Osteocyte (in vitro differentiated cells): ENCODE results near the gene CELSR2. TPM values are rescaled to one million over a fixed set of nuclear protein-coding genes. Genes with fewer than 3 reads are reported as not detected.

ENCODE experiments used
- DNase-seq: peaks from one replicate; pipeline ENCODE4 v3.0.0; 2021; ENCODE audit warnings: mixed read lengths; ENCODE audit not compliant: unreplicated experiment; ENCODE audit errors: extremely low spot score
- H3K27ac Mint-ChIP-seq: one replicate; pipeline ENCODE4 v1.8.0; 2021; ENCODE audit warnings: mild to moderate bottlenecking, mixed read lengths; ENCODE audit not compliant: unreplicated experiment
- H3K27me3 Mint-ChIP-seq: one replicate; pipeline ENCODE4 v1.8.0; 2021; ENCODE audit warnings: mixed read lengths; ENCODE audit not compliant: unreplicated experiment
- H3K36me3 Mint-ChIP-seq: one replicate; pipeline ENCODE4 v1.8.0; 2021; ENCODE audit warnings: mixed read lengths; ENCODE audit not compliant: unreplicated experiment
- H3K4me1 Mint-ChIP-seq: one replicate; pipeline ENCODE4 v1.8.0; 2021; ENCODE audit warnings: mixed read lengths; ENCODE audit not compliant: unreplicated experiment
- H3K4me3 Mint-ChIP-seq: one replicate; pipeline ENCODE4 v1.8.0; 2021; ENCODE audit warnings: mild to moderate bottlenecking, moderate library complexity, mixed read lengths; ENCODE audit not compliant: unreplicated experiment
- H3K9me3 Mint-ChIP-seq: one replicate; pipeline ENCODE4 v1.8.0; 2021; ENCODE audit warnings: mixed read lengths; ENCODE audit not compliant: unreplicated experiment
- CTCF ChIP-seq: fragments of 200-600 bp; sonication (generic); IDR thresholded peaks from 2 replicates; pipeline ENCODE4 v1.5.0; 2021; ENCODE audit warnings: antibody characterized with exemption, mild to moderate bottlenecking, moderate library complexity
- total RNA-seq: library from RNA; stranded (reverse); gene quantifications from 2 replicates; pipeline ENCODE4 v1.2.1, GENCODE V29; 2021

The CELSR2 gene
- total RNA-seq, 1 donor from 2014 or later, result 10.3 TPM

DNA sequence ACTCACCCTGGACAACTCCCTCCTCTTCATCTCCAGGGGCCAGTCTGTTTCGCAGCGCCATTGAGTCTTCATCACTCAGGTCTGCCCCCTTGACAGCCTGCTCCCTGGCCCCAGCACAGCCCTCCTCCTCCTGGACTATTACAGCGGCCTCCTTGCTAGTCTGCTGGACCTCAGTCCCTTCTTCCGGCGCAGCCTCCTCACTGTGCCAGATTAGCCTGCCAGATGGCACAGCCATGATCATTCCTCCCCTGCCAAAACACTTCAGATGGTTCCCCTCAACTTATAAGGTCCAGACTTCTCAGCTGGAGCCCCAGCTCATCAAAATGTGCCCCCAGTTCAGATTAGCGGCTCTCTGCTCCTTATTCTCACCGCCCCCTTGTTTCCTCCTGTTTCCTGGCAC, 7.0 kb upstream of the CELSR2 start:
- peaks cover 17% of the 10 kb centered on the region for H3K36me3 Mint-ChIP-seq
- DNase-seq, result peak; percentile 64
- TF ChIP-seq CTCF, result no peak
- no peaks in the 10 kb centered on the region for H3K27me3 Mint-ChIP-seq
- no peak overlapping the region for H3K27ac Mint-ChIP-seq
- H3K4me3 Mint-ChIP-seq, result no peak overlapping the region
- H3K4me1 Mint-ChIP-seq, result peaks cover 22% of the 10 kb centered on the region
- H3K9me3 Mint-ChIP-seq, result no peaks in the 10 kb centered on the region

GRCh38 chr1:109243221-109243620, 6.1 kb upstream of the CELSR2 start:
- H3K27me3 Mint-ChIP-seq, result no peaks in the 10 kb centered on the region
- H3K4me3 Mint-ChIP-seq, result no peak overlapping the region
- DNase-seq, result no peak
- peaks cover 22% of the 10 kb centered on the region for H3K4me1 Mint-ChIP-seq
- no peaks in the 10 kb centered on the region for H3K9me3 Mint-ChIP-seq
- peaks cover 9% of the 10 kb centered on the region for H3K36me3 Mint-ChIP-seq
- no peak overlapping the region for H3K27ac Mint-ChIP-seq
- TF ChIP-seq CTCF, result no peak

DNA sequence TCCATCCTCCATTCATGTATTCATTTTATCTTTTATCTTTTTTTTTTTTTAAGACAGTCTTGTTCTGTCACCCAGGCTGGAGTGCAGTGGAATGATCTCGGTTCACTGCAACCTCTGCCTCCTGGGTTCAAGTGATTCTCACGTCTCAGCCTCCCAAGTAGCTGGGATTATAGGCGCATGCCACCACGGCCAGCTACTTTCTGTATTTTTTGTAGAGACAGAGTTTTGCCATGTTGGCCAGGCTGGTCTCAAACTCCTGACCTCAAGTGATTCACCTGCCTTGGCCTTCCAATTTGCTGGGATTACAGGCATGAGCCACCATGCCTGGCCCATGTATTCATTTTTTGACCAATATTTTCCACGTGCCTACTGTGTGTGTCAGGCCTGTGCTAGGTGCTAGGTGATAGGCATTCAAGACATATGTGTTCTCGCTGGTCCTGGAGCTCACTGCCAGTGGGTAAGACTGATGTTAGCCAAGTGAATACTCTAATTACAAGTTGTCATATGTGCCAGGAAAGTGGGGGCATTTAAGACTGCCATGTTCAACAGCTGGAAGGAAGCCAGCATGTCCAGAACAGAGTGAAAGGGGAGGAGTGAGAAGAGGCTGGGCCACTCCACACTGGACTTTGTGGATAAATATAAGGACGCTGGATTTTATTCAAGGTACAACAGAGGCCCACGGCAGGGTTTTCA, 5.3 kb upstream of the CELSR2 start:
- Mint-ChIP-seq H3K4me1 (peaks cover 24% of the 10 kb centered on the region), H3K4me3 (no peak overlapping the region), H3K9me3 (no peaks in the 10 kb centered on the region), H3K27me3 (no peaks in the 10 kb centered on the region), H3K27ac (no peak overlapping the region), H3K36me3 (peaks cover 4% of the 10 kb centered on the region)
- TF ChIP-seq CTCF, result no peak
- DNase-seq, result no peak

DNA sequence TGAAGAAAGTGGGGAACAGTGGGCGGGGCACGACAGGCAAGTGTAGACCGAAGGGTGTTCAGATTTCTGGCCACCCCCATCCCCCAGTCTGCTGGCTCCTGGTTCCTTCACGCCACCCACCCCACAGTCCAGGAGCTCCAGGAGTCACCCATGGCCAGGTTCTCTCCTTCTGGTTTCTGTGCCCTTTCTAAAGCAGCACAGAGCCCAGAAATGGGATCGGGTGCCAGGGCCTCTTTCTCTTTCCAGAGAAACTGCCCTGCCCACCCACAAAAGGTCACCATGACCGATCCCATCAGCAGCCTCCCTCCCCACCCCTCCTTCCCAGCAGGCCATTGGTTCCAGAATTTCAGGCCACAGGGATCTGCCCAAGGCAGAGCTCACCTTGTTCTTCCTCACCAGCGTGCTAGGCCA, 3.2 kb upstream of the CELSR2 start:
- Mint-ChIP-seq H3K4me3 (no peak overlapping the region), H3K9me3 (no peaks in the 10 kb centered on the region), H3K36me3 (no peaks in the 10 kb centered on the region), H3K27ac (no peak overlapping the region), H3K4me1 (peaks cover 14% of the 10 kb centered on the region), H3K27me3 (no peaks in the 10 kb centered on the region)
- DNase-seq, result no peak
- no peak for TF ChIP-seq CTCF

DNA sequence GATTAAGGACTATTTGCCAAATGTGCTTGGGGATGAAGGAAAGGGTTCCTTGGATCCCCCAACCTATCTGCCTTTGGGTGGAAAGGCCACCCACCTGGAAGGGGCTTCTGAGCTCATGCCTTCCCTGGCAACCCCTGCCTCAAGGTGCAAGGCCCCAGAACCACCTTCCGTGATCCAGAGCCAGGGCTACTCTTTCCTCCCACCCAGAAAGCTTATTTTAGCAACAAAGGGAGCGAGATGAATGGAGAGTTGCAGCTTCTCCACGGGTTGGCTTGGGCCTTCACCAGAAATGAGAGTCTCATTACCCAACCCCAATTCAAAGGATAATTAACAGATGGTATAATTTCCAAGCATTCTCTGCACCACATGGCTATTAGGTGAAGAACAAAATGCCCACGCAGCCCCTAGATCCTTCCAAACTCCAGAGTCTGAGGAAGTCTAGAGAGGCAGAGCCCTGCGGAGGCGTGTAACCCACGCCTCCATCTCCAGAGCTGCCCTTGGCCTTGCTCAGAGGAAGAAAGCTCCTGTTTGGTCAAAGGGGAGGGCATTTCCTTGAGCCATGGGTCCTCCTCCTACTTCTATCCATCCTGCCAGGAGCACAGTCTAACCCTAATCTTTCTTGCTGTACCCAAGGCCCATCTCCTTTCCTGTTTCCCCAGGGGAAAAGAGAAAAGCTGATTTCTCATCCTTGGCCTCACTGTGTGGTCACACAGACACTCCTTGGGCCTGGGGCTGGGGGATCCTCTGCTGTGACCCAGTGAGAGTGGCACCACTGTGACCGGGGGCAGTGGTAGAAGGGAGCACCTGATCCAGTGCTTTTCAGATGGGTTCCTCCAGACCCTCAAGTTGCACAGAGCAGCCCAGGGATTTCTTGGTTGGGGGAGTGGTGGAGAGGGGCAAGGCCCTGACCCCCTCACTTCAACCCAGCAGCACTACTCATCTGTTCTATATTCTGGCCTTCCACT, 1.7 kb upstream of the CELSR2 start:
- no peaks in the 10 kb centered on the region for H3K36me3 Mint-ChIP-seq
- peaks cover 7% of the 10 kb centered on the region for H3K4me1 Mint-ChIP-seq
- no peak overlapping the region for H3K27ac Mint-ChIP-seq
- no peaks in the 10 kb centered on the region for H3K9me3 Mint-ChIP-seq
- no peak overlapping the region for H3K4me3 Mint-ChIP-seq
- no peak for DNase-seq
- H3K27me3 Mint-ChIP-seq, result no peaks in the 10 kb centered on the region
- no peak for TF ChIP-seq CTCF
